Testis (tissue), 3 donors: Measurements from ENCODE around the gene HS3ST3A1. TPM values are rescaled to one million over a fixed set of nuclear protein-coding genes. Genes with fewer than 3 reads are reported as not detected.

ENCODE experiments used
- DNase-seq: peaks from one replicate; pipeline ENCODE4 v3.0.0-alpha.2; 2019
- H3K27ac ChIP-seq, 2 donors: fragments of 200-600 bp; sonication (generic); one replicate each; pipeline ENCODE4 v1.5.1; 2019
- H3K27me3 ChIP-seq: fragments of 200-600 bp; sonication (generic); one replicate; pipeline ENCODE4 v1.5.1; 2019
- H3K36me3 ChIP-seq: fragments of 200-600 bp; sonication (generic); one replicate; pipeline ENCODE4 v1.5.1; 2017; ENCODE audit warnings: low read depth; ENCODE audit errors: missing control alignments
- H3K4me1 ChIP-seq: fragments of 200-600 bp; sonication (generic); one replicate; pipeline ENCODE4 v1.5.1; 2019
- H3K4me3 ChIP-seq, 2 donors: fragments of 200-600 bp; sonication (generic); one replicate each; pipeline ENCODE4 v1.5.1; 2017 to 2019
- H3K9me3 ChIP-seq: fragments of 200-600 bp; sonication (generic); one replicate; pipeline ENCODE4 v1.5.1; 2017
- CTCF ChIP-seq, 3 experiments: fragments of 450-650 bp in 2 of 3; fragments of 200-600 bp in 1 of 3; sonication (generic) in 1 of 3; IDR thresholded peaks; one replicate each; pipeline ENCODE4 v1.5.1; 2016 to 2019; ENCODE audit warnings: antibody characterized with exemption in 3 of 3, mild to moderate bottlenecking in 2 of 3, moderate library complexity in 1 of 3
- POLR2A ChIP-seq: fragments of 450-650 bp; IDR thresholded peaks from one replicate; pipeline ENCODE4 v1.6.1; 2017; ENCODE audit warnings: antibody characterized with exemption, mild to moderate bottlenecking, moderate library complexity
- WGBS, 2 donors: methylation state at CpG; one replicate each; pipeline ENCODE4 v1.1.5; 2018; 5-methylcytosine and 5-hydroxymethylcytosine counted together
- intact Hi-C: fragments of 100-400 bp; cut with DNase I; formaldehyde crosslinking; loops from one replicate; pipeline ENCODE4 v1.15.1; 2023; ENCODE audit warnings: low total_unique reads
- polyA plus RNA-seq: library from polyadenylated mRNA; stranded (reverse); fragments of 350-450 nt; fragmentation: Illumina TruSeq; extraction: RNeasy Lipid Tissue Mini Kit (QIAGEN cat#74804); gene quantifications from one replicate; pipeline ENCODE4 v1.2.3, GENCODE V29; 2014; ENCODE audit warnings: low read depth, low replicate concordance; ENCODE audit not compliant: insufficient read depth
- total RNA-seq, 2 donors: library from RNA; depleted of rRNA; stranded (reverse); fragments of >200 nt; gene quantifications; one replicate each; pipeline ENCODE4 v1.2.3, GENCODE V29; 2016

The HS3ST3A1 gene
- total and polyA plus RNA-seq, 3 donors from 2014 or later: 3.9 to 5.9 (median 5.8) TPM

GRCh38 chr17:13522749-13523148, 79.0 kb downstream of the HS3ST3A1 start:
- WGBS, 2 donors: 93 to 100% methylated on average over 1 of the region's 1 CpG
- TF ChIP-seq POLR2A: no peak
- no peak for TF ChIP-seq CTCF (IDR thresholded peaks at IDR 0.05)
- Histone ChIP-seq H3K4me1 (no peaks in the 10 kb centered on the region), H3K36me3 (no peaks in the 10 kb centered on the region), H3K27ac (no peak overlapping the region), H3K9me3 (no peaks in the 10 kb centered on the region), H3K27me3 (no peaks in the 10 kb centered on the region), H3K4me3 (no peak overlapping the region)
- DNase-seq: no peak
- intact Hi-C loops: no loop called here

- WGBS, 2 donors: 71 to 86% methylated on average over 4 of the region's 4 CpGs
- H3K27ac ChIP-seq: no peak overlapping the region
- DNase-seq: no peak
- H3K4me3 ChIP-seq: no peak overlapping the region
- H3K9me3 ChIP-seq: no peaks in the 10 kb centered on the region
- no peaks in the 10 kb centered on the region for H3K27me3 ChIP-seq
- intact Hi-C loops: no loop called here
- H3K36me3 ChIP-seq: no peaks in the 10 kb centered on the region
- TF ChIP-seq CTCF (IDR thresholded peaks at IDR 0.05) (no peak), POLR2A (no peak)
- H3K4me1 ChIP-seq: no peaks in the 10 kb centered on the region
Observed at GRCh38 chr17:13521784-13522183, 79.9 kb downstream of the HS3ST3A1 start.

- H3K36me3 ChIP-seq: no peaks in the 10 kb centered on the region
- no peaks in the 10 kb centered on the region for H3K9me3 ChIP-seq
- intact Hi-C loops: no loop called here
- no peaks in the 10 kb centered on the region for H3K4me1 ChIP-seq
- H3K4me3 ChIP-seq: no peak overlapping the region
- H3K27me3 ChIP-seq: no peaks in the 10 kb centered on the region
- TF ChIP-seq POLR2A: no peak
- TF ChIP-seq CTCF (IDR thresholded peaks at IDR 0.05): no peak
- H3K27ac ChIP-seq: no peak overlapping the region
- DNase-seq: no peak
- WGBS, 2 donors: 69 to 73% methylated on average over 6 of the region's 6 CpGs
Observed at GRCh38 chr17:13520899-13521572, 80.7 kb downstream of the HS3ST3A1 start.

GRCh38 chr17:13518261-13519000, 83.3 kb downstream of the HS3ST3A1 start:
- Histone ChIP-seq H3K4me1 (no peaks in the 10 kb centered on the region), H3K4me3 (no peak overlapping the region), H3K27me3 (no peaks in the 10 kb centered on the region), H3K9me3 (no peaks in the 10 kb centered on the region), H3K36me3 (no peaks in the 10 kb centered on the region), H3K27ac (no peak overlapping the region)
- intact Hi-C loops: no loop called here
- WGBS, 2 donors: 76 to 85% methylated on average over 2 of the region's 2 CpGs
- TF ChIP-seq CTCF (IDR thresholded peaks at IDR 0.05) (no peak), POLR2A (no peak)
- DNase-seq: no peak
